Erythroblast (primary cell): ENCODE data around the gene PARL.

Source experiments
- GATA1 ChIP-seq: IDR thresholded peaks from 2 replicates; pipeline ENCODE4 v1.6.1; 2011; ENCODE audit warnings: low read depth, mild to moderate bottlenecking, control low read depth, low read length, moderate library complexity
- POLR2A ChIP-seq: IDR thresholded peaks from 2 replicates; pipeline ENCODE4 v1.6.1; 2011; ENCODE audit warnings: mild to moderate bottlenecking, low read length

DNA sequence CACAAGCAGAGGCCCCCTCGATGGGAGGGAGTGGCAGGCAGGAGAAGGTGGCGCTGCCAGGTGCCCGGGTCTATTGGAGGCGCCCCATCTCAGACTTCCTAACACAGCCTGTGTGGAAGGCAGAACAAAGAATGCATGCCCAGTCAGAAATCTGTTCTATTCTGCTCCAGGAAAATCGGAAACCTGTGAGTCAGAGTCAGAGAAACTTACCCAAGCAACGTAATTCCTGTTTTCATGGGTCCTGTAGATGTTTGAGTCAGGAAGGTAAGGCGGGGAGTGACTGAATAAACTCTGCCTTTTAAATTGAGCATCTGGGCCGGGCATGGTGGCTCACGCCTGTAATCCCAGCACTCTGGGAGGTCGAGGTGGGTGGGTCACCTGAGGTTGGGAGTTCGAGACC is 73.0 kb downstream of the PARL start:
- TF ChIP-seq POLR2A (no peak), GATA1 (no peak)
